ENCODE measurements around the gene ITGA11.

DNA sequence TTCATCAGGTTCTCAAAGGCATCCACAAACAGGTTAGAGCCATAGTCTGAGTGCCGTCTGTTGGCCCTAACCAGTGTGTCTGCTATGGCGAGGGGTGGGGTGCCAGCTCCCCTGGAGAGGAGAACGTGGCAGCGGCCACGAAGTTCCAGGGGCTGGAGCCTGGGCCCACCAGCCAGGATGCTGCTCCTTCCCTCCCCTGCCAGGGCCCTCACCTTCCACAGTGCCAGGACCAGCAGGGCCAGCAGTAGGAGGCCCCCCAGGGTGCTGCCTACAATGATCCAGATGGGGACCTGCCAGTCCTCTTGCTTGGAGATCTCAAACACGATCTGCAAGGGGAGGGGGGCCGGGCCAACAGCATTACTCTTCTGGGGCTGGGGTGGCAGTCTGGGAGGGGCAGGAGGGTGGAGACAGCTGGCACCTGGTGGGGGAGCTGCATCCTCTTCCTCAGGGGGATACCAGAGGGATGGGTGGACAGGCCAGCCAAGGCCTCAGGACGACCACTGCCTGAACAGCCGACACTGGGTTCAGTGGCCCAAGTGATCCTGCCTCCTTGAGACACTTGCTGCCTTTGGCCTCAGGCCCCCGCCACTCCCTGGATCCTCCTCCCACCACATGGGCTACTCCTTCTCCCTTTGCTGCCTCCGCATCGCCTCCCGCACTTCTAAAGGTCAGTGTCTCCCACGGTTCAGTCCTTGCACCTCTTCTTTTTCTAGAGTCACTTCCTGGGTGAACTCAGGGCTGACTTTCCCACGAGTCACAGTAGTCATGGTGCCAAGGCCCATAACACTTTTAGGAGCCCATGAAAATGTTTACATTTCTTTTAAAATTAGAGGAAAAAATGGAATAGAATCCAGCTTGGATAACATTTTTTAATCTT is 128.2 kb downstream of the ITGA11 start:
- TF ChIP-seq, protein P1, sequence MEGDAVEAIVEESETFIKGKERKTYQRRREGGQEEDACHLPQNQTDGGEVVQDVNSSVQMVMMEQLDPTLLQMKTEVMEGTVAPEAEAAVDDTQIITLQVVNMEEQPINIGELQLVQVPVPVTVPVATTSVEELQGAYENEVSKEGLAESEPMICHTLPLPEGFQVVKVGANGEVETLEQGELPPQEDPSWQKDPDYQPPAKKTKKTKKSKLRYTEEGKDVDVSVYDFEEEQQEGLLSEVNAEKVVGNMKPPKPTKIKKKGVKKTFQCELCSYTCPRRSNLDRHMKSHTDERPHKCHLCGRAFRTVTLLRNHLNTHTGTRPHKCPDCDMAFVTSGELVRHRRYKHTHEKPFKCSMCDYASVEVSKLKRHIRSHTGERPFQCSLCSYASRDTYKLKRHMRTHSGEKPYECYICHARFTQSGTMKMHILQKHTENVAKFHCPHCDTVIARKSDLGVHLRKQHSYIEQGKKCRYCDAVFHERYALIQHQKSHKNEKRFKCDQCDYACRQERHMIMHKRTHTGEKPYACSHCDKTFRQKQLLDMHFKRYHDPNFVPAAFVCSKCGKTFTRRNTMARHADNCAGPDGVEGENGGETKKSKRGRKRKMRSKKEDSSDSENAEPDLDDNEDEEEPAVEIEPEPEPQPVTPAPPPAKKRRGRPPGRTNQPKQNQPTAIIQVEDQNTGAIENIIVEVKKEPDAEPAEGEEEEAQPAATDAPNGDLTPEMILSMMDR (conservative IDR thresholded peaks at IDR 0.05; ENCODE audit: low read depth, low read length), result no peak
- TF ChIP-seq RCOR1 (IDR thresholded peaks at IDR 0.05; ENCODE audit: insufficient replicate concordance, low read length) (no peak), POLR2A (IDR thresholded peaks at IDR 0.05; ENCODE audit: low read depth, low read length) (no peak), RAD21 (IDR thresholded peaks at IDR 0.05; ENCODE audit: low read length) (no peak), FOS (IDR thresholded peaks at IDR 0.05; ENCODE audit: low read depth, low read length) (no peak), MAZ (IDR thresholded peaks at IDR 0.05; ENCODE audit: borderline replicate concordance, low read depth, low read length) (no peak), MAFK (IDR thresholded peaks at IDR 0.05; ENCODE audit: low read depth, low read length) (no peak), CHD1 (IDR thresholded peaks at IDR 0.05; ENCODE audit: low read depth, low read length) (no peak), NFE2L2 (IDR thresholded peaks at IDR 0.05; ENCODE audit: low read depth, low read length) (no peak), MXI1 (IDR thresholded peaks at IDR 0.05; ENCODE audit: borderline replicate concordance, low read depth, low read length) (no peak), SMC3 (IDR thresholded peaks at IDR 0.05; ENCODE audit: low read depth, low read length) (no peak), CEBPB (IDR thresholded peaks at IDR 0.05; ENCODE audit: low read depth, low read length) (no peak)
- TF ChIP-seq, protein P2, sequence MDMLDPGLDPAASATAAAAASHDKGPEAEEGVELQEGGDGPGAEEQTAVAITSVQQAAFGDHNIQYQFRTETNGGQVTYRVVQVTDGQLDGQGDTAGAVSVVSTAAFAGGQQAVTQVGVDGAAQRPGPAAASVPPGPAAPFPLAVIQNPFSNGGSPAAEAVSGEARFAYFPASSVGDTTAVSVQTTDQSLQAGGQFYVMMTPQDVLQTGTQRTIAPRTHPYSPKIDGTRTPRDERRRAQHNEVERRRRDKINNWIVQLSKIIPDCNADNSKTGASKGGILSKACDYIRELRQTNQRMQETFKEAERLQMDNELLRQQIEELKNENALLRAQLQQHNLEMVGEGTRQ (IDR thresholded peaks at IDR 0.05; ENCODE audit: low read depth, low read length), result no peak

Measured in IMR-90 (cell line).